Stimulated activated CD4-positive, alpha-beta T cell treated with anti-CD3 and anti-CD28 coated beads, Interleukin-4, amount 100 ng/mL, for 4 hours (primary cell): Measurements from ENCODE around the gene RBM10.

Source experiments
- DNase-seq, 2 experiments: peaks; one replicate each; pipeline ENCODE4 v3.0.0-alpha.2; 2020

Gene RBM10

DNA sequence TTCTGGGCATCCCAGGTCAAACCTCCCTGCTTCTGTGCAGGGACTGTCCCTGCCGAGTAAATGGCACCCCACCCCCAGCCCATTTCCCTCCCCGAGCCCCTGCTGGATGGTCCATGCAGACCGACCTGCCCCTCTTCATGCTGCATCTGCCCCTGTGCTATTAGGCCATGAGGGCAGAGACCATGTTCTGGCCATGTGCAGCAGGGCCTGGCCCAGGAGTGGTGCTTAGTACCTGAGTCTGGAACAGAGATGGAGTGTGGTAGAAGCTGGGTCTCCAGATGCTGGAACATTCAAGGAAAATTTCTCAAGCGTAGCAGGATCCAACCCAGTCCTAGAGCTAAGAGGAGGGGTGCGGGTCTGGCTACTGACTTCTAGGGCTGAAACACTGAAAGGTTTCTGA lies 33.3 kb downstream of the RBM10 start:
- no peak for DNase-seq

- DNase-seq, result no peak
Measured at GRCh38 chrX:47179221-47179927, 34.4 kb downstream of the RBM10 start.

DNA sequence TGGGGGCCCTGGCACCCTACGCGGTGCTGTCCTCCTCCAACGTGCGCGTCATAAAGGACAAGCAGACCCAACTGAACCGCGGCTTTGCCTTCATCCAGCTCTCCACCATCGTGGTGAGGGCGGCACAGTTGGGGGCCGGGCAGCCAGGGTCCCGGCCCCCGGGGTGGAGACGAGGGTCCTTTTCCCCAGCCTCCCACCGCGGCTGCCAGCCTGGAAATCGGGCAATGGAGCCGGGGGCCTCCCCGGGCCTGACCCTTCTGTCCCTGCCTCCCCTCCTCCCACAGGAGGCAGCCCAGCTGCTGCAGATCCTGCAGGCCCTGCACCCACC lies 34.9 kb downstream of the RBM10 start:
- no peak for DNase-seq

DNA sequence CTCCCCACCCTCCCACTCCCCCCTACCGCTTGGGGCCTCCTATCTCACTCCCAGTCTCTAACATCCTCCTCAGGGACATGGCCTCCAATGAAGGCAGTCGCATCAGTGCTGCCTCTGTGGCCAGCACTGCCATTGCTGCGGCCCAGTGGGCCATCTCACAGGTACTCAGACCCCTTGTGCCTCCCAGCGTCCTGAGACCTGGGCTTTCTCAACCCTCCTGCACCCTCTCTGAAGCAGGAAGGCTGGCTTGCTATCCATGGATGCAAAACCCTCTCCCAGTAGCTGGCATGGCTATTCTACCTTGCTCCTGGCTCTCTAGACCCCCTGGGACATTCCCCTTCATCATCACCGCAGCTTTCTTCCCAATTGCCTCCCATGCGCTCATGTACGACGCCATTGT lies 35.3 kb downstream of the RBM10 start:
- no peak for DNase-seq

GRCh38 chrX:47181301-47181700 lies 36.3 kb downstream of the RBM10 start:
- DNase-seq, result no peak

DNA sequence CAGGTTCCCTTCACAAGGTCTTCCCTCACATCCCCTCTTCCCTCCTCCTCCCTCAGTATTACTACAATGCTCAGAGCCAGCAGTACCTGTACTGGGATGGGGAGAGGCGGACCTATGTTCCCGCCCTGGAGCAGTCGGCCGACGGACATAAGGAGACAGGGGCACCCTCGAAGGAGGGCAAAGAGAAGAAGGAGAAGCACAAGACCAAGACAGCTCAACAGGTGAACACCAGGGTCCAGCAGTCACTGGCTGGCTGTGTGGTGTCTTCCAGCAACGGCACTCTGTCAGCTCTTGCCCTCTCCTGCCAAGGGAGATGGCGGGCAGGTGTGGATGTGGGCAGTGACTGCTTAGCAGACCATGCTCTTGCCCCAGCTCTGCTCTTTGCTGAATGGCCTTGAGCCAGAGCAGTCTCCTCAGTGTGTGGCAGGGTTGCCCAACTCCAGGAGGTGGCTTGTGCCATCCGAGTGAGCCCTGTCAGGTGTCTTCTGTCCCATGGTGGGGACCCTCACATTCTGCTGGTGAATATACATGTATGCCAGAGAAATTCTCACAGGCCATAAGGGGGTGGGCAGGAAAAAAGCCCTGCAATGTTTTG lies 37.2 kb downstream of the RBM10 start:
- no peak for DNase-seq

DNA sequence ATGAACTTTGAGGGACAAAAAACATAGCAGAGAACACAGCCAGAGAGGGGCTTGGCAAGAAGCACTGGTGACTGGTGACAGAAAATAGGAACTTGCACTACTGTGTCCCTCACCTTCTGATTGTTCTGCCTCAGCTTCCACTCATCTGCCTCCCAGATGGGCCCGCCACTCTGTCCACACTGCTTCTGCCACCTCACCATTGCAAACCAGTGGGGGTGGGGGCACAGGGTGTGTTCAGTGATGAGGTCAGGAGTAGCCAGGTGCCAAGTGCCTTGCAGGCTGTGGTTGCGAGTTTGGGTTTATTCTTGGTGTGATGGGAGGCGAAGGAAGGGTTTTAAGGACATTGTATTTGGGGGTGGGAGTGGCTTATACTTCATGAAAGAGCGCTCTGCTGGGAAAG lies 39.5 kb downstream of the RBM10 start:
- no peak for DNase-seq

DNA sequence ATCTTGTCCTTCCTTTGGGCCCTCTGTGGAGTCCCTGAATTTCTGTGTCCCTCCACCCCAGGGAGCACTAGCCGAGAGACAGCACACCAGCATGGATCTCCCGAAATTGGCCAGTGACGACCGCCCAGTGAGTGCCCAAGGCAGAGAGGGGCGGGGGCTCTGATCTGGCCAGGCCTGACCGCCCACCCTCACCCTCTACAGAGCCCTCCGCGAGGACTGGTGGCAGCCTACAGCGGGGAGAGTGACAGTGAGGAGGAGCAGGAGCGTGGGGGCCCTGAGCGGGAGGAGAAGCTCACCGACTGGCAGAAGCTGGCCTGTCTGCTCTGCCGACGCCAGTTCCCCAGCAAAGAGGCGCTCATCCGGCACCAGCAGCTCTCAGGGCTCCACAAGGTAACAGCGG lies 40.2 kb downstream of the RBM10 start:
- DNase-seq, result no peak

GRCh38 chrX:47186096-47186740 lies 41.2 kb downstream of the RBM10 start:
- DNase-seq, result no peak

DNA sequence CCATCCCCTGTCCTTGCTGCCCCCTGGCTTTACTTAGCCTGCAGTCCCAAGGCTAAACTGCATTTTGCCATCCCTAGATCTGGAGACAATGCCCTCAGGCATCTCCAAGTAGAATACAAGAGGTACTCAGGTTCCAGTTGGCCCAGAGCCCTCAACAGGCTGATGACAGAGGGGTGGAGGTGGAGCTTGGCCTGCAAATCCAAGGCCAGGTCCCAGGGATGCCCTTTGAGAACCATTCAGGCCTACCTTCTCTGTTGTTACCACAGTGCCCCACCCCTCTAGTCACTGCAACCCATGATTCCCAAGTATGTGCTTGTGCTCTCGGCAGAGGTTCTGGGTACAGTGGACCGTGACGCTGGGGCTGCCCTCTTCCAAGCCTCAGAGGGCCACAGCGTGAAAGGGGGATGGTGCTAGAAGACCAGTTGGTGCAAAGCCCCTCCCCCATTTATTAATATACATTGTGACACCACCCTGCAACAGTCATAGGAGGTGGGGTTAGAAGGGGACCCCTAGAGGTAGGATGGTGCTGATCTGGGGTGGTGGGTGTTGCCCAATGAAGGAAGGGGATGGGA lies 42.2 kb downstream of the RBM10 start:
- DNase-seq, result no peak

DNA sequence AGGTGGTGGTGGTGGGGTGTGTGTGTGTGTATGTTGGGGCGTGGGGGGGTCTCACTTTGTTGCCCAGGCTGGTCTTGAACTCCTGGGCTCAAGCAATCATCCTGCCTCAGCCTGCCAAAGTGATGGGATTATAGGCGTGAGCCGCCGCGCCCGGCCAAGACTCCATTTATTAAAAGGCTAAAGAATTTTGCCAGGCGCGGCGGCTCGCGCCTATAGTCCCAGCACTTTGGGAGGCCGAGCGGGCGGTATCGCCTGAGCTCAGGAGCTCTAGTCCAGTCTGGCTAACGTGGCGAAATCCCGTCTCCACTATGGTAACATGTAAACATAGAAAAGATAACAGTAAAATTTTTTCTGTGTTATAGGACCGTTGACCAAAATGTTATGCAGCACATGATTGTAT lies 44.9 kb downstream of the RBM10 start:
- no peak for DNase-seq

DNA sequence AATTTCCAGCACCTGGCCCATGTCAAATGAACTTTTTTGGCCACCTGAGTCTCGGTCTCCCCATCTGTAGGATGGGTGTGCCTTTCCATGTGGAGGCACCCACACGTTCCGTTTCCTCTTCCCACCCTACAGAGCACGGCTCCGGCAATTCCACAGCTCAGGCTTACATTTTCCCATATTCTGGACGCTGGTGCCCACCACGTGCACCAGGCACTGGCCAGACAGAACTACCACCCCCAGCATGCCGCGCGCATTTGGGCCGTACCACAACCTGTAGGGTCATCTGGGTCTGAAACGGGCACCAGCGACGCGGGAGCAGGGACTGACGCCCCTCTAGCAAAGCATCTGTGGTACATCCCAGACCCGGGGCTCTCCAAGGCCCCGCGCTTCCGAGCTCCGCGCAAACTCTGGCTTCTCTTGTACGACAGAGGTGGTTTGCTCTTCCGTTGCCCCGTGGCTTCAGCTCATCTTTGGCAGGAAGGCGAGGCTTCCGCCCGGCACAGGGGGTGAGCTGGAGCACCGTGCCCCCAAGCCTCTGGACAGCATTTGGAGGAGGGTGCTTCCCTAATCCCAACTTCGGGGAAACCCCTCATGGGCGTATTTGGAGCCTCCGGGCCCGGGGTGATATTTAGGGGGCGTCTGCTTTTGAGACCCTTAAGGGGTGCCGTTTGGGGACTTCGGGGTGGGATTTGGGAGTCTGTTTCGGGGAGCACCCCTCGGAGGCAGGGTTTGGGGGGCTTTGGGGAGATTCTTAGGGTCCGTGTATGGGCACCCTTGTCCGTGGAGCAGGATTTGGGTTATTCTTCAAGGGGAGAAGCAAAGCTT lies 45.6 kb downstream of the RBM10 start:
- peak; percentile 71 to 82 for DNase-seq

DNA sequence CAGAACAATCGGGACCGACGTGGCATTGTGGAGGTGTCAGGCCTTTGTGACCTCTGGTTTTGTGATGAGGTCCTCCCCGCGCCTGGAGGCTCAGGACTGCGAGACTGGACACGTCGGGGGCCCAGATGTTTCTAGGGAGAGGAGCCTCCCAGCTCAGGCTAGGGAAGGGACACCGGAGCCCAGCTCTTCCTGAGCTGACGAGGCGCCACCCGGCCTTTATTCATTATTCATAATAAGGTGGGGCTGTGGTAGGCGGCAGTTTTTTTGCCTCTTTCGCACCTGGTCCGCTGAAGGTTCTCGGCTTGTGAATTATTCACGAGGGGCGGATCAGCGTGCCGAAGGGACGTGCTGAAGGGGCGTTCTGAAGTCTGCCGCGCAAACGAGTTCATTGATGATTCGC lies 46.3 kb downstream of the RBM10 start:
- DNase-seq, result peak; percentile 42 to 65

DNA sequence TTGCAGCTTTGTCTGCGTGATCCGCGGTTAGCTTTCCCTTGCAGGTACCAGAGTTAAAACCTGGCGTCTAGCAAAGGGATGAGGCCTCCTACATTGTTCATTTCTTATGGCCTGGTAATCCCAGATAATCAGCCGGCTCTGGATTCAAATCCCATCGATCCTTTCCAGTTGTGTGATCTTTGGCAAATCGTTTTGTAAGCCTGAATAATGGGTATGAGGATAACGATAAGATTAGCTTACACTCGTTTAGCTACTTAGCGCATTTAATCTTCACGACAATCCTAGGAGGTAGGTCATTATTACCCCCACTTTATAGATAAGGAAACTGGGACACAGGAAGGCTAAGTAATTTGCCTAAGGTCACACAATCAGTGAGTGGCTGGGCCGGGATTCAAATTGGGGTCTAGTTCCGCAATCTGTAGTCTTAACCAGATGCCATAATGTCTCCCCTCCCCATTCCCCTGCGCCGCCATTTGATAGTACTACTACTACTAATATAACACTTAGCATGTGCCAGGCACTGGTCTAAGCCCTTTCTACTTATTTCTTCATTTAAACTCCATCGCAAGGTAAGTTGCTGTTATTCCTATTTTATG lies 46.9 kb downstream of the RBM10 start:
- no peak for DNase-seq

GRCh38 chrX:47193475-47194193 lies 48.6 kb downstream of the RBM10 start, which contains the start of gene UBA1:
TSS of gene UBA1 (plus strand) at chrX:47193829. CDS start at chrX:47198803, 4,974 bp downstream.
- DNase-seq, result peak; percentile 82 to 90

DNA sequence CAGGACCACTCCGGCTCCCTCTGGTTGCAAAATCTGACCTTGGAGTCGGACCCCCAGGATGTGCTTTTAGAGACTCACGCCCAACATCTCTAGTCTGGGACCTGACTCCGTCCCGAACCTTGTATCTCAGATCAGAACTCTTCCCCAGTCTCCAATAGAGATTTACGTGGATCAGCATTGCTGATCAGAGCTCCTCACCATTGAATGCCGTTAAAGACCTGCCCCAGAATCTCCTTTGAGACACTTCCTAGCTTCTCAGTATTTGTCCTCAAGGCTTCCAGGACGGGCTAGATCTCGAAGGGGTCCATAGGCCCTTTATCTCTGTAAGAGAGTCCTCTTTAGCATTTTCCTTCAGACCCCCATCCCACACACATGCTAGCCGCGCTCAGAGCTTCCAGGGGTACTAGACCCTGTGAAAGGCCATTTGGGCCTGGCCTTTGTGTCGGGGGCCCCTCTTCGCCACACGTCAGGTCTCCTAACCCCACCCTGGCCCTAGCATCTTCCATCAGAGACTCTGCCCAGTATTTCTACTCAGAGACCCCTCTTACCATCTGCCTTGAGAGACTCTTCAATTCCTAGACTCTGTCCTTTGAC lies 49.3 kb downstream of the RBM10 start:
- DNase-seq, result no peak

- DNase-seq, result no peak
Measured at GRCh38 chrX:47196098-47196497, 51.1 kb downstream of the RBM10 start.

DNA sequence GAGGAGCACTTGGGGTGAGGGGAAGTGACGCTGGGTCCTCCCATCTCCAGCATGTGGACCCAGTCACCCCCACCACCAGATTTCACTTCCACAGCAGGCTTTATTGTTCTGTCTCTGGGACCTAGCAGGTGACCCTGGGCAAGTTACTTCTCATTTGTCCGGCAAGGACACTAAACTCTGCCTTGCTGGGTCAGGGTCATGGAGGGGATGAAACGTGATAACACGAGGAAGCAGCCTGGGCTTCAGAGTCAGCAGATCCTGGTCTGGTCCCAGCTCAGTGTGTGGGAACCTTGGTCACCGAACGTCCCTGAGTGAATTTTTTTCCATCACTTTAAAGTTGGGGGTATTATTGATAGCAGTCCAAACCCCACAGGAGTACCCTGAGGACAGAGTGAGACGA lies 52.5 kb downstream of the RBM10 start:
- DNase-seq, result no peak

DNA sequence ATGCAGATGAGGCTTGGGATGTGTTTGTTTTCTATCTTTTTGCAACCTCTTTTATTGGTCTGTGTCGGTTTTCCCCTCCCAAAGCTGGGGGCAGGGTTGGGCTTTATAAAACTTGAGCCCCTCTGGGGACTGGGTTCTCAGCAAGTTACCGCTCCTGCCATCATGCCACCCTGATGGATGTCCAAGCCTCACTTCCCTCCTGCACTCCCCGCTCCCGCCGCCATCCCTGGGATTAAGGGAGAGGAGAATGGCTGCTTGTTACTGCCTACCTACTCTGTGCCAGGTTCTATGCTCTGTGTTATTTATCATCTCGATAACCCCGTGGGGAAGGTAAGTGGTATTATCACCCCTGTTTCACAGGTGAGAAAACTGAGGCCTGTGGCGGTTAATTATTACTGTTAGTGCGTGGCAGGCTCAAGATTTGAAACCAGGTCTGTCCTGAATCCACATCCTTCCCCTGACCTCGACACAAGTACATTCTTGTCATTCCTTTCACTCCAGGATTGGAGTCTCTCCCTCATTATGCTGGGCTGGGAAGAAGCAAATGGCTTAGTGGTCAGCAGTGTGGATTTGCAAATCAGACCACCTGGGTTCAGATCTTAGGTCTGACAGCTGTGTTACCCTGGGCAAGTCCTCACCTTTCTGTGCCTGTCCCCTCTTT lies 53.1 kb downstream of the RBM10 start:
- DNase-seq, result no peak

DNA sequence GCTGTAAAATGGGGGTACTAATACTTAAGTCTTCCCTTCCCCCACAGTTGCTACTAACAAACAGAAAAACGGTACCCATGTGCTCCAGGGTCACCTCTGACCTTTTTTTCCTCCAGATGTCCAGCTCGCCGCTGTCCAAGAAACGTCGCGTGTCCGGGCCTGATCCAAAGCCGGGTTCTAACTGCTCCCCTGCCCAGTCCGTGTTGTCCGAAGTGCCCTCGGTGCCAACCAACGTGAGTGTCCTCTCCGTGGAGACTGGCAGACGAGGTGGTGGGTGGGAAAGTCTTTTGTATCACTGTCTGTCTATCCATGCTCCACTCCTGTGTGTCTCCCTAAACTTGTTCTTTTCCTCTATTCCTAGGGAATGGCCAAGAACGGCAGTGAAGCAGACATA lies 53.7 kb downstream of the RBM10 start:
- no peak for DNase-seq

GRCh38 chrX:47199286-47199685 lies 54.3 kb downstream of the RBM10 start:
- DNase-seq, result no peak
